Measurements from ENCODE around the gene XKR8.

The XKR8 gene

GRCh38 chr1:27931759-27932158 is 28.0 kb upstream of the XKR8 start:
- no peak for TF ChIP-seq CTCF (conservative IDR thresholded peaks at IDR 0.05)
- H3K27ac ChIP-seq, result no peak overlapping the region

- peak within 1 kb of the TSS; percentile 78 for H3K27ac ChIP-seq
- peak; percentile 59 for TF ChIP-seq CTCF (conservative IDR thresholded peaks at IDR 0.05)
Measured at GRCh38 chr1:27934818-27935549, 24.8 kb upstream of the XKR8 start, which contains the start of gene SMPDL3B. Gene SMPDL3B, plus strand, starts transcription at chr1:27935000. Its CDS starts 184 bp downstream, at chr1:27935184.

- no peak for TF ChIP-seq CTCF (conservative IDR thresholded peaks at IDR 0.05)
- H3K27ac ChIP-seq, result peak overlapping the region; percentile 78
Measured at GRCh38 chr1:27935721-27936120, 24.1 kb upstream of the XKR8 start.

- TF ChIP-seq CTCF (conservative IDR thresholded peaks at IDR 0.05), result no peak
- H3K27ac ChIP-seq, result no peak overlapping the region
Measured at GRCh38 chr1:27936370-27936769, 23.4 kb upstream of the XKR8 start.

- no peak for TF ChIP-seq CTCF (conservative IDR thresholded peaks at IDR 0.05)
- no peak overlapping the region for H3K27ac ChIP-seq
Measured at GRCh38 chr1:27937524-27937836, 22.3 kb upstream of the XKR8 start.

- no peak overlapping the region for H3K27ac ChIP-seq
- no peak for TF ChIP-seq CTCF (conservative IDR thresholded peaks at IDR 0.05)
Measured at GRCh38 chr1:27938488-27938887, 21.3 kb upstream of the XKR8 start.

- TF ChIP-seq CTCF (conservative IDR thresholded peaks at IDR 0.05), result no peak
- H3K27ac ChIP-seq, result no peak overlapping the region
Measured at GRCh38 chr1:27940297-27940696, 19.5 kb upstream of the XKR8 start.

All from VCaP (cell line).